Inferior parietal cortex (tissue), 1 donor: ENCODE data around the gene GNAS-AS1.
A peak's percentile ranks its signal among the peaks of the same experiment; 100 is the strongest.
"Not testable (repeated sequence)": the region's sequence is repeated elsewhere in the genome, so short reads cannot be mapped to it uniquely, and the experiment has no call there.

ENCODE experiments used
- DNase-seq: peaks from one replicate; pipeline ENCODE4 v3.0.0-alpha.2; 2016; ENCODE audit errors: extremely low spot score

GNAS-AS1 gene

GRCh38 chr20:58836616-58837204, 14.0 kb downstream of the GNAS-AS1 start:
- no peak for DNase-seq

GRCh38 chr20:58835231-58835630, 15.5 kb downstream of the GNAS-AS1 start:
- no peak for DNase-seq

GRCh38 chr20:58833921-58834320, 16.8 kb downstream of the GNAS-AS1 start:
- DNase-seq, result no peak

GRCh38 chr20:58832457-58832856, 18.2 kb downstream of the GNAS-AS1 start:
- no peak for DNase-seq

- peak; percentile 36 for DNase-seq
Measured at GRCh38 chr20:58829531-58829941, 21.2 kb downstream of the GNAS-AS1 start.

GRCh38 chr20:58828804-58829203, 21.9 kb downstream of the GNAS-AS1 start:
- DNase-seq, result not testable (repeated sequence)

- DNase-seq, result no peak
Measured at GRCh38 chr20:58828136-58828535, 22.6 kb downstream of the GNAS-AS1 start.

GRCh38 chr20:58826271-58826670, 24.4 kb downstream of the GNAS-AS1 start:
- no peak for DNase-seq

GRCh38 chr20:58825450-58825849, 25.3 kb downstream of the GNAS-AS1 start:
- no peak for DNase-seq

- DNase-seq, result no peak
Measured at GRCh38 chr20:58824843-58825242, 25.9 kb downstream of the GNAS-AS1 start.

- DNase-seq, result no peak
Measured at GRCh38 chr20:58822748-58823730, 27.7 kb downstream of the GNAS-AS1 start.

- DNase-seq, result no peak
Measured at GRCh38 chr20:58822149-58822548, 28.6 kb downstream of the GNAS-AS1 start.

GRCh38 chr20:58820515-58820914, 30.2 kb downstream of the GNAS-AS1 start:
- not testable (repeated sequence) for DNase-seq

GRCh38 chr20:58819921-58820320, 30.8 kb downstream of the GNAS-AS1 start:
- no peak for DNase-seq

- DNase-seq, result no peak
Measured at GRCh38 chr20:58818586-58819285, 32.0 kb downstream of the GNAS-AS1 start.

- no peak for DNase-seq
Measured at GRCh38 chr20:58817748-58818147, 33.0 kb downstream of the GNAS-AS1 start.

GRCh38 chr20:58816957-58817651, 33.6 kb downstream of the GNAS-AS1 start:
- DNase-seq, result no peak

- DNase-seq, result no peak
Measured at GRCh38 chr20:58816051-58816450, 34.7 kb downstream of the GNAS-AS1 start.

- no peak for DNase-seq
Measured at GRCh38 chr20:58815448-58815847, 35.3 kb downstream of the GNAS-AS1 start.

GRCh38 chr20:58813369-58813768, 37.3 kb downstream of the GNAS-AS1 start:
- DNase-seq, result no peak

- no peak for DNase-seq
Measured at GRCh38 chr20:58811334-58811733, 39.4 kb downstream of the GNAS-AS1 start.

- DNase-seq, result no peak
Measured at GRCh38 chr20:58810879-58811250, 39.8 kb downstream of the GNAS-AS1 start.
